ENCODE results near the gene LDAH. TPM values are rescaled to one million over a fixed set of nuclear protein-coding genes. Genes with fewer than 3 reads are reported as not detected.

Gene LDAH
- total and polyA plus RNA-seq, 2 experiments from 2014 or later = 12.1 to 37.5 TPM

- TF ChIP-seq ZNF114 (CRISPR knock-in tag; IDR thresholded peaks at IDR 0.05) (no peak), STAT1 (IDR thresholded peaks at IDR 0.05; ENCODE audit: unreplicated experiment) (no peak), JUNB (IDR thresholded peaks at IDR 0.05; ENCODE audit: unreplicated experiment) (no peak), CREB1 (CRISPR knock-in tag; IDR thresholded peaks at IDR 0.05; ENCODE audit: low read depth) (no peak), NANOG (IDR thresholded peaks at IDR 0.05; ENCODE audit: borderline replicate concordance) (no peak)
These were observed 25.8 kb downstream of the LDAH start (continued) for GRCh38 chr2:20797096-20797495.

- H3K9me3 Mint-ChIP-seq = peaks cover 5% of the 10 kb centered on the region; the same call in 1 of the 3 replicates
- peaks cover 20% of the 10 kb centered on the region for H3K4me1 Mint-ChIP-seq
- Histone ChIP-seq H3K27ac (ENCODE audit: low read depth) (no peak overlapping the region), H3K4me2 (no peak overlapping the region), H2AFZ (no peak overlapping the region), H4K20me1 (replicated peaks; ENCODE audit: insufficient read depth) (no peaks in the 10 kb centered on the region; the same call in 1 of the 2 replicates), H3K27me3 (ENCODE audit: insufficient read depth) (no peaks in the 10 kb centered on the region), H3K9me2 (ENCODE audit: insufficient read depth) (no peaks in the 10 kb centered on the region), H3F3A (replicated peaks; ENCODE audit: low read depth) (no peaks in the 10 kb centered on the region), H3K4me1 (ENCODE audit: insufficient read depth) (peaks cover 16% of the 10 kb centered on the region), H3K79me2 (replicated peaks; ENCODE audit: insufficient read depth) (peaks cover 10% of the 10 kb centered on the region), H3K4me3 (no peak overlapping the region), H3K36me3 (ENCODE audit: insufficient read depth) (no peaks in the 10 kb centered on the region)
- TF ChIP-seq ZNF114 (CRISPR knock-in tag; IDR thresholded peaks at IDR 0.05) (no peak), NANOG (IDR thresholded peaks at IDR 0.05; ENCODE audit: borderline replicate concordance) (no peak), POLR2AphosphoS5 (IDR thresholded peaks at IDR 0.05; ENCODE audit: low read depth) (no peak), CREB1 (CRISPR knock-in tag; IDR thresholded peaks at IDR 0.05; ENCODE audit: low read depth) (no peak), CTCF (conservative IDR thresholded peaks at IDR 0.05; ENCODE audit: low read depth in 2 of 2) (no peak), STAT1 (IDR thresholded peaks at IDR 0.05; ENCODE audit: unreplicated experiment) (no peak), ETS1 (IDR thresholded peaks at IDR 0.05) (no peak), REST (IDR thresholded peaks at IDR 0.05; ENCODE audit: unreplicated experiment) (no peak), EZH2 (IDR thresholded peaks at IDR 0.05; ENCODE audit: low read depth, unreplicated experiment) (no peak), ZNF331 (CRISPR knock-in tag; IDR thresholded peaks at IDR 0.05; ENCODE audit: low read depth) (no peak), EZH2phosphoT487 (IDR thresholded peaks at IDR 0.05; ENCODE audit: unreplicated experiment) (no peak), ZNF462 (CRISPR knock-in tag; IDR thresholded peaks at IDR 0.05) (no peak), JUNB (IDR thresholded peaks at IDR 0.05; ENCODE audit: unreplicated experiment) (no peak)
- no peak overlapping the region for H3K27ac Mint-ChIP-seq
- DNase-seq (ENCODE audit: low spot score) = no peak
- H3K36me3 Mint-ChIP-seq (ENCODE audit: low read depth) = peaks cover 31% of the 10 kb centered on the region
- peaks cover 2% of the 10 kb centered on the region for H3K27me3 Mint-ChIP-seq (ENCODE audit: insufficient read depth, low read depth, poor library complexity)
- no peak for ATAC-seq
- H3K4me3 Mint-ChIP-seq = no peak overlapping the region
These were observed 26.5 kb downstream of the LDAH start for GRCh38 chr2:20796374-20796791.

Data from GM23338 (cell line).